K562 (cell line): Measurements from ENCODE around the gene POLR3H. TPM values are rescaled to one million over a fixed set of nuclear protein-coding genes. Genes with fewer than 3 reads are reported as not detected.

Experiments used
- ARHGAP35 ChIP-seq: fragments of 450-650 bp; IDR thresholded peaks from 2 replicates; pipeline ENCODE4 v1.6.1; 2018; ENCODE audit not compliant: partially characterized antibody
- DEAF1 ChIP-seq: fragments of 450-650 bp; formaldehyde crosslinking; IDR thresholded peaks from 2 replicates; pipeline ENCODE4 v1.4.0; 2020; ENCODE audit warnings: mild to moderate bottlenecking, moderate library complexity
- DMBX1 ChIP-seq: fragments of 250-450 bp; sonication (Bioruptor Pico); IDR thresholded peaks from 2 replicates; pipeline ENCODE4 v1.8.0; 2022; ENCODE audit warnings: inconsistent platforms, mild to moderate bottlenecking, moderate library complexity, borderline replicate concordance
- ETS1 ChIP-seq: conservative IDR thresholded peaks from 2 replicates; pipeline ENCODE4 v1.6.1; 2011; ENCODE audit warnings: low read depth, mild to moderate bottlenecking, low read length; ENCODE audit not compliant: control insufficient read depth
- HMG20B ChIP-seq: fragments of 250-450 bp; sonication (Bioruptor Pico); IDR thresholded peaks from 2 replicates; pipeline ENCODE4 v1.5.0; 2021; ENCODE audit warnings: mild to moderate bottlenecking
- NCOA4 ChIP-seq: fragments of 450-650 bp; IDR thresholded peaks from 2 replicates; pipeline ENCODE4 v1.6.1; 2018; ENCODE audit warnings: mild to moderate bottlenecking; ENCODE audit not compliant: partially characterized antibody
- RHOXF2B ChIP-seq: fragments of 250-450 bp; sonication (Bioruptor Pico); conservative IDR thresholded peaks from 2 replicates; pipeline ENCODE4 v1.5.1; 2021
- RNF219 ChIP-seq: fragments of 250-450 bp; sonication (Bioruptor Pico); IDR thresholded peaks from 2 replicates; pipeline ENCODE4 v1.5.0; 2022; ENCODE audit warnings: mild to moderate bottlenecking
- SMARCE1 ChIP-seq: fragments of 450-650 bp; IDR thresholded peaks from 2 replicates; pipeline ENCODE4 v1.7.1; 2016; ENCODE audit warnings: mild to moderate bottlenecking
- TAL1 ChIP-seq: fragments of 450-650 bp; IDR thresholded peaks from 2 replicates; pipeline ENCODE4 v1.6.1; 2016; ENCODE audit warnings: mild to moderate bottlenecking
- UBTF ChIP-seq, 2 experiments: IDR thresholded peaks; 2 replicates each; pipeline ENCODE4 v1.6.1; 2012; ENCODE audit warnings: improper control_type of control experiment in 2 of 2, low read depth in 2 of 2, low read length in 2 of 2, borderline replicate concordance in 1 of 2
- ZNF140 ChIP-seq: fragments of 250-450 bp; sonication (Bioruptor Pico); IDR thresholded peaks from 2 replicates; pipeline ENCODE4 v1.8.0; 2021; ENCODE audit warnings: moderate library complexity, mild to moderate bottlenecking, inconsistent platforms
- ZNF232 ChIP-seq: sonication (generic); formaldehyde crosslinking; IDR thresholded peaks from 2 replicates; pipeline ENCODE4 v1.8.0; 2022; ENCODE audit warnings: mild to moderate bottlenecking, missing genetic modification reagents
- ZNF311 ChIP-seq: fragments of 250-450 bp; sonication (Bioruptor Pico); IDR thresholded peaks from 2 replicates; pipeline ENCODE4 v1.4.0; 2020; ENCODE audit warnings: mild to moderate bottlenecking, moderate library complexity
- ZNF347 ChIP-seq: fragments of 450-650 bp; formaldehyde crosslinking; IDR thresholded peaks from 2 replicates; pipeline ENCODE4 v1.4.0; 2020; ENCODE audit warnings: low read depth, mild to moderate bottlenecking, moderate library complexity
- ZNF512 ChIP-seq: IDR thresholded peaks from 2 replicates; pipeline ENCODE4 v1.6.1; 2016; ENCODE audit warnings: missing genetic modification characterization, missing compliant biosample characterization
- ZZZ3 ChIP-seq: fragments of 450-650 bp; IDR thresholded peaks from 2 replicates; pipeline ENCODE4 v1.6.1; 2016; ENCODE audit warnings: antibody characterized with exemption, mild to moderate bottlenecking, moderate library complexity
- polyA plus RNA-seq, 8 experiments: library from polyadenylated mRNA; depleted of rRNA in 4 of 8; stranded (reverse) in 5 of 8; unstranded in 3 of 8; fragments of >200 nt; fragmentation: Nextera tagmentation in 2 of 8; fragmentation: Illumina TruSeq in 1 of 8; extraction: Ambion mirVana in 2 of 8; extraction: Trizol in 1 of 8; gene quantifications; 2 replicates each; pipeline versions ENCODE4 v1.2.1 to v1.2.3, GENCODE V29; 2011 to 2014; ENCODE audit warnings: inconsistent platforms in 1 of 8, missing spikeins in 1 of 8
- total RNA-seq, 7 experiments: library from RNA; depleted of rRNA in 6 of 7; stranded (reverse); fragments of >200 nt in 6 of 7; fragmentation: Illumina TruSeq in 2 of 7; extraction: Trizol in 2 of 7; gene quantifications; 2 replicates each; pipeline versions ENCODE4 v1.2.1 to v1.2.3, GENCODE V29; 2011 to 2021; ENCODE audit warnings: low replicate concordance in 1 of 7

The POLR3H gene
- total and polyA plus RNA-seq, 9 of the 15 experiments (the other 6 are each of a cell fraction or from before 2014, with no cell fraction given) = 5.3 to 48.4 (median 22.2) TPM

GRCh38 chr22:41523464-41524221 lies 20.6 kb downstream of the POLR3H start (continued):
- no peak for TF ChIP-seq NCOA4
- no peak for TF ChIP-seq ZNF140 (CRISPR knock-in tag)
- TF ChIP-seq SMARCE1 = peak; percentile 74
- TF ChIP-seq ZNF512 = no peak
- no peak for TF ChIP-seq HMG20B (CRISPR knock-in tag)
- no peak for TF ChIP-seq RHOXF2B (CRISPR knock-in tag)
- TF ChIP-seq ZZZ3 = no peak
- no peak for TF ChIP-seq ZNF232 (CRISPR knock-in tag)
- peak in 1 of 2 experiments; percentile 89; a peak in 3 of 4 replicates for TF ChIP-seq UBTF (IDR thresholded peaks at IDR 0.05; ENCODE audit: borderline replicate concordance in 1 of 2, low read depth in 2 of 2, low read length in 2 of 2)
- peak; percentile 83 for TF ChIP-seq TAL1
- no peak for TF ChIP-seq ZNF311
- TF ChIP-seq ARHGAP35 = no peak
- no peak for TF ChIP-seq ETS1
- no peak for TF ChIP-seq RNF219 (CRISPR knock-in tag)
- TF ChIP-seq ZNF347 (CRISPR knock-in tag) = no peak
- TF ChIP-seq DEAF1 (CRISPR knock-in tag) = no peak
- TF ChIP-seq DMBX1 = 0 out of 2 replicates have a peak, but pooled peaks have one; percentile 59
